HepG2 (cell line): ENCODE data around the gene SNU13. TPM values are rescaled to one million over a fixed set of nuclear protein-coding genes. Genes with fewer than 3 reads are reported as not detected.

ENCODE experiments used
- ATF1 ChIP-seq: IDR thresholded peaks from 2 replicates; pipeline ENCODE4 v1.6.1; 2016; ENCODE audit warnings: mild to moderate bottlenecking, control low read depth
- ERF ChIP-seq: IDR thresholded peaks from 2 replicates; pipeline ENCODE4 v1.6.1; 2018; ENCODE audit warnings: missing biosample characterization, missing genetic modification reagents
- ETV6 ChIP-seq: sonication (generic); formaldehyde crosslinking; conservative IDR thresholded peaks from 2 replicates; pipeline ENCODE4 v1.4.0; 2020; ENCODE audit warnings: missing genetic modification reagents
- GTF2F1 ChIP-seq: fragments of 150-350 bp; IDR thresholded peaks from 2 replicates; pipeline ENCODE4 v1.6.1; 2014; ENCODE audit warnings: low read length
- KDM5B ChIP-seq: sonication (generic); formaldehyde crosslinking; IDR thresholded peaks from 2 replicates; pipeline ENCODE4 v1.4.0; 2020; ENCODE audit warnings: missing genetic modification reagents, mild to moderate bottlenecking, borderline replicate concordance
- MZF1 ChIP-seq: sonication (generic); formaldehyde crosslinking; IDR thresholded peaks from 2 replicates; pipeline ENCODE4 v1.8.1; 2023; ENCODE audit warnings: mild to moderate bottlenecking, missing genetic modification reagents, borderline replicate concordance
- NONO ChIP-seq, 2 experiments: fragments of 450-650 bp in 1 of 2; sonication (generic) in 1 of 2; formaldehyde crosslinking in 1 of 2; IDR thresholded peaks in 1 of 2; conservative IDR thresholded peaks in 1 of 2; 2 replicates each; pipeline versions ENCODE4 v1.6.1 to v1.8.0; 2017 to 2022; ENCODE audit warnings: mild to moderate bottlenecking in 1 of 2, missing genetic modification reagents in 1 of 2, moderate library complexity in 1 of 2
- REL ChIP-seq: sonication (generic); formaldehyde crosslinking; conservative IDR thresholded peaks from 2 replicates; pipeline ENCODE4 v1.8.0; 2022; ENCODE audit warnings: mild to moderate bottlenecking, missing genetic modification reagents, moderate library complexity
- RFX3 ChIP-seq: IDR thresholded peaks from 2 replicates; pipeline ENCODE4 v1.6.1; 2016; ENCODE audit warnings: missing biosample characterization, missing genetic modification reagents
- THAP11 ChIP-seq: IDR thresholded peaks from 2 replicates; pipeline ENCODE4 v1.6.1; 2016; ENCODE audit warnings: missing biosample characterization, missing genetic modification reagents
- ZBTB38 ChIP-seq: sonication (generic); formaldehyde crosslinking; IDR thresholded peaks from 2 replicates; pipeline ENCODE4 v1.5.1; 2020; ENCODE audit warnings: mild to moderate bottlenecking, missing genetic modification reagents
- ZKSCAN5 ChIP-seq: sonication (generic); formaldehyde crosslinking; IDR thresholded peaks from 2 replicates; pipeline ENCODE4 v1.5.1; 2020; ENCODE audit warnings: mild to moderate bottlenecking, missing genetic modification reagents
- ZNF44 ChIP-seq: sonication (generic); formaldehyde crosslinking; IDR thresholded peaks from 2 replicates; pipeline ENCODE4 v1.5.1; 2020; ENCODE audit warnings: mild to moderate bottlenecking, missing genetic modification reagents
- ZNF530 ChIP-seq: sonication (generic); formaldehyde crosslinking; IDR thresholded peaks from 2 replicates; pipeline ENCODE4 v1.5.0; 2020; ENCODE audit warnings: low read depth, mild to moderate bottlenecking, missing genetic modification reagents
- ZNF788 ChIP-seq: sonication (generic); formaldehyde crosslinking; IDR thresholded peaks from 2 replicates; pipeline ENCODE4 v1.5.0; 2020; ENCODE audit warnings: mild to moderate bottlenecking, missing genetic modification reagents, borderline replicate concordance
- ZNF891 ChIP-seq: sonication (generic); formaldehyde crosslinking; IDR thresholded peaks from 2 replicates; pipeline ENCODE4 v1.5.0; 2020; ENCODE audit warnings: mild to moderate bottlenecking, missing genetic modification reagents
- ZZZ3 ChIP-seq: sonication (generic); formaldehyde crosslinking; IDR thresholded peaks from 2 replicates; pipeline ENCODE4 v1.4.0; 2020; ENCODE audit warnings: missing genetic modification reagents, mild to moderate bottlenecking, borderline replicate concordance
- polyA plus RNA-seq, 8 experiments: library from polyadenylated mRNA; depleted of rRNA in 3 of 8; stranded (reverse) in 7 of 8; unstranded in 1 of 8; fragments of >200 nt; fragmentation: Illumina TruSeq in 4 of 8; extraction: Trizol in 4 of 8; gene quantifications; 2 replicates each; pipeline versions ENCODE4 v1.2.1 to v1.2.3, GENCODE V29; 2011 to 2016; ENCODE audit warnings: low read depth in 4 of 8, missing spikeins in 1 of 8, mixed read lengths in 1 of 8; ENCODE audit not compliant: insufficient read depth in 1 of 8
- total RNA-seq, 5 experiments: library from RNA; depleted of rRNA; stranded (reverse); fragments of >200 nt; fragmentation: Illumina TruSeq; extraction: Trizol; gene quantifications; 2 replicates each; pipeline ENCODE4 v1.2.3, GENCODE V29; 2016; ENCODE audit warnings: low read depth in 1 of 5
- TF ChIP-seq, protein P1 (sequence below): sonication (generic); formaldehyde crosslinking; conservative IDR thresholded peaks from 2 replicates; pipeline ENCODE4 v1.8.0; 2022; ENCODE audit warnings: missing genetic modification reagents
- TF ChIP-seq, protein P2 (sequence below): sonication (generic); formaldehyde crosslinking; IDR thresholded peaks from 2 replicates; pipeline ENCODE4 v1.4.0; 2020; ENCODE audit warnings: missing genetic modification reagents
- TF ChIP-seq, protein P3 (sequence below): sonication (generic); formaldehyde crosslinking; IDR thresholded peaks from 2 replicates; pipeline ENCODE4 v1.4.0; 2020; ENCODE audit warnings: mild to moderate bottlenecking, missing genetic modification reagents

SNU13 gene
- total and polyA plus RNA-seq, 2 of the 13 experiments (the other 11 are each of a cell fraction or from before 2014, with no cell fraction given), result 203 to 287 TPM

DNA sequence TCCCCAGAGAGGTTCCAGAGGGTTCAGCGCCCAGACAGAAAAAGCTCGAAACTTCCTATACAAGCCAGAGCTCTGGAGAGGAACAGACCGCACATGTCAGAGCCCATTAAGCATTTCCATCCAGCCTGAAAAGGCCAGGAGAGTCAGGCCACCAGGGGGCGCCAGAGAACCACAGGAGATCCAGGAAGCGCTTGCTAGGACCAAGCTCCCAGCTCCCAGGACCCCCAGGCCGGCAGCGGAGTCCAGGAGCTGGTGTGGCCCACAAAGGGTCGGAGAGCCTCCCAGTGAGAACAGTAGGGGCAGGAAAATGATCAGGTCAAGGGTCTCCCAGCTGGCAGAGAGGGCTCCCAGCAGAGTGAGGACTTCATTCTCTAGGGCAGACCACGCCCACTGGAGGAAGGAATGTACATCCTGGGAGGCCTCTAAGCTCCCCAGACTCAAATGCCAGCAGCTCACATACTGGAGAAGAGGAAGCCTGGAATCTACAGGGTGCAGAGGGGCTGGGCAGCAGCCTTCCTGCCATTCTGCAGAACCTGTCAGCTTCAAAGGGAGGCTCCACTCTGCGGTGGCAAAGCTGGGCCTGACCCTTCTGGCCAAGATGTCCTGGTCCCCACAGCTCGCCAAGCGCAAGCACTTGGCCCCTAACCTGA, 8.6 kb upstream of the SNU13 start (continued):
- TF ChIP-seq ERF (CRISPR knock-in tag) (peak; percentile 57; the same call in 1 of the 2 replicates), ZBTB38 (no peak), REL (CRISPR knock-in tag) (no peak), ATF1 (no peak), ZZZ3 (CRISPR knock-in tag) (no peak), GTF2F1 (no peak), ZKSCAN5 (CRISPR knock-in tag) (no peak), ZNF788 (no peak; the same call in 1 of the 2 replicates), RFX3 (CRISPR knock-in tag) (no peak), NONO (IDR thresholded peaks at IDR 0.05) (no peak), NONO (CRISPR knock-in tag; conservative IDR thresholded peaks at IDR 0.05) (no peak), ETV6 (CRISPR knock-in tag) (no peak), THAP11 (peak; percentile 44; the same call in 1 of the 2 replicates), KDM5B (CRISPR knock-in tag) (no peak), ZNF44 (no peak), MZF1 (no peak), ZNF530 (CRISPR knock-in tag) (no peak), ZNF891 (CRISPR knock-in tag) (no peak)
- TF ChIP-seq, protein P1, sequence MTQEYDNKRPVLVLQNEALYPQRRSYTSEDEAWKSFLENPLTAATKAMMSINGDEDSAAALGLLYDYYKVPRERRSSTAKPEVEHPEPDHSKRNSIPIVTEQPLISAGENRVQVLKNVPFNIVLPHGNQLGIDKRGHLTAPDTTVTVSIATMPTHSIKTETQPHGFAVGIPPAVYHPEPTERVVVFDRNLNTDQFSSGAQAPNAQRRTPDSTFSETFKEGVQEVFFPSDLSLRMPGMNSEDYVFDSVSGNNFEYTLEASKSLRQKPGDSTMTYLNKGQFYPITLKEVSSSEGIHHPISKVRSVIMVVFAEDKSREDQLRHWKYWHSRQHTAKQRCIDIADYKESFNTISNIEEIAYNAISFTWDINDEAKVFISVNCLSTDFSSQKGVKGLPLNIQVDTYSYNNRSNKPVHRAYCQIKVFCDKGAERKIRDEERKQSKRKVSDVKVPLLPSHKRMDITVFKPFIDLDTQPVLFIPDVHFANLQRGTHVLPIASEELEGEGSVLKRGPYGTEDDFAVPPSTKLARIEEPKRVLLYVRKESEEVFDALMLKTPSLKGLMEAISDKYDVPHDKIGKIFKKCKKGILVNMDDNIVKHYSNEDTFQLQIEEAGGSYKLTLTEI (CRISPR knock-in tag), result no peak
- TF ChIP-seq, protein P2, sequence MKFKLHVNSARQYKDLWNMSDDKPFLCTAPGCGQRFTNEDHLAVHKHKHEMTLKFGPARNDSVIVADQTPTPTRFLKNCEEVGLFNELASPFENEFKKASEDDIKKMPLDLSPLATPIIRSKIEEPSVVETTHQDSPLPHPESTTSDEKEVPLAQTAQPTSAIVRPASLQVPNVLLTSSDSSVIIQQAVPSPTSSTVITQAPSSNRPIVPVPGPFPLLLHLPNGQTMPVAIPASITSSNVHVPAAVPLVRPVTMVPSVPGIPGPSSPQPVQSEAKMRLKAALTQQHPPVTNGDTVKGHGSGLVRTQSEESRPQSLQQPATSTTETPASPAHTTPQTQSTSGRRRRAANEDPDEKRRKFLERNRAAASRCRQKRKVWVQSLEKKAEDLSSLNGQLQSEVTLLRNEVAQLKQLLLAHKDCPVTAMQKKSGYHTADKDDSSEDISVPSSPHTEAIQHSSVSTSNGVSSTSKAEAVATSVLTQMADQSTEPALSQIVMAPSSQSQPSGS, result 0 out of 2 replicates have a peak, but pooled peaks have one; percentile 47
- TF ChIP-seq, protein P3, sequence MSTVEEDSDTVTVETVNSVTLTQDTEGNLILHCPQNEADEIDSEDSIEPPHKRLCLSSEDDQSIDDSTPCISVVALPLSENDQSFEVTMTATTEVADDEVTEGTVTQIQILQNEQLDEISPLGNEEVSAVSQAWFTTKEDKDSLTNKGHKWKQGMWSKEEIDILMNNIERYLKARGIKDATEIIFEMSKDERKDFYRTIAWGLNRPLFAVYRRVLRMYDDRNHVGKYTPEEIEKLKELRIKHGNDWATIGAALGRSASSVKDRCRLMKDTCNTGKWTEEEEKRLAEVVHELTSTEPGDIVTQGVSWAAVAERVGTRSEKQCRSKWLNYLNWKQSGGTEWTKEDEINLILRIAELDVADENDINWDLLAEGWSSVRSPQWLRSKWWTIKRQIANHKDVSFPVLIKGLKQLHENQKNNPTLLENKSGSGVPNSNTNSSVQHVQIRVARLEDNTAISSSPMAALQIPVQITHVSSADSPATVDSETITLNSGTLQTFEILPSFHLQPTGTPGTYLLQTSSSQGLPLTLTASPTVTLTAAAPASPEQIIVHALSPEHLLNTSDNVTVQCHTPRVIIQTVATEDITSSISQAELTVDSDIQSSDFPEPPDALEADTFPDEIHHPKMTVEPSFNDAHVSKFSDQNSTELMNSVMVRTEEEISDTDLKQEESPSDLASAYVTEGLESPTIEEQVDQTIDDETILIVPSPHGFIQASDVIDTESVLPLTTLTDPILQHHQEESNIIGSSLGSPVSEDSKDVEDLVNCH (CRISPR knock-in tag), result no peak
